DMS53 treated with DMSO at 0.1 percent for 48 hours (cell line): Measurements from ENCODE around the gene TMEM107.
"Not testable (repeated sequence)": the region's sequence is repeated elsewhere in the genome, so short reads cannot be mapped to it uniquely, and the experiment has no call there.

Source experiments
- DNase-seq: peaks from one replicate; lab custom pipeline; 2025; ENCODE audit not compliant: unreplicated experiment; lab: John Stamatoyannopoulos, UW

TMEM107 gene

DNA sequence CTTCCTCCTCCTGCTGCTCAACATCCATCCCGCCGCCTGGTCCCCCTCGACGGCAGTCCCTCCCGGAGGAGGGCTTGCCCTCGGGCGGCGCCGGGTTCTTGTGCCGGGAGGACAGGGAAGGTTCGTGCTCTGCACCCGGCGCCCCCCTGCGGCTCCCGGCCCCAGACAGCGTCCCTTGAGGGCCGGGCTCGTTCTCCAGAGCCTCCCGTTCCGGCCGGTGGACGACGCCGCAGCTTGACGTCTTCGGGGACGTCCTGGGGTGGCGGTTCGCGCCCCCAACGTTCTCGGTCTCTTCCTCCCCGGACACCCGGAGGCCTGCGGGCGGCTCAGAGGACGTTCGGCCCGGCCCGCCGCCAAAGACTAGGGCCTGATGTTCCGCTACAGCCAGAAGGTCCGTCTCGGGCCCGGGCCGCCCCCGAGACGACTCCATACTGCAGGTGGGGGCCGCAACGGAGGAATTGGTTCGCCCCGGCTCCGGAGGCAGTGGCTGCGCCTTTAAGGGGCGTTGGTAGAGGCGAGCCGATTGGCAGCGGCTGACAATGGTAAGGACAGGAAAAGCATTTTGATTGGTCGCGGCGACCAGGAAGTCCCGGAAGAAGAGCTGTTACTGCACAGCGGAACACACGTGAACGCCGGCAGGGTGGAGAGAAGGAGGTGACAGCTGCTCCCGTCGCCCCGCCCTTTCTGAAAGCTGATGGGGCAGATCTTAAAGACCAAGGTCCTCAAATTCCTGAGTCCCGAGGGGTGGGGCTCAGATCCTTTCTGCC is 13.7 kb upstream of the TMEM107 start, which contains the start of gene BORCS6:
BORCS6 (minus strand) TSS at position 470 of the 767 bp plus-strand sequence; CDS start at position 430, 40 bp downstream.
- DNase-seq, result peak; percentile 99

GRCh38 chr17:8189041-8189710 is 13.0 kb upstream of the TMEM107 start:
- no peak for DNase-seq

DNA sequence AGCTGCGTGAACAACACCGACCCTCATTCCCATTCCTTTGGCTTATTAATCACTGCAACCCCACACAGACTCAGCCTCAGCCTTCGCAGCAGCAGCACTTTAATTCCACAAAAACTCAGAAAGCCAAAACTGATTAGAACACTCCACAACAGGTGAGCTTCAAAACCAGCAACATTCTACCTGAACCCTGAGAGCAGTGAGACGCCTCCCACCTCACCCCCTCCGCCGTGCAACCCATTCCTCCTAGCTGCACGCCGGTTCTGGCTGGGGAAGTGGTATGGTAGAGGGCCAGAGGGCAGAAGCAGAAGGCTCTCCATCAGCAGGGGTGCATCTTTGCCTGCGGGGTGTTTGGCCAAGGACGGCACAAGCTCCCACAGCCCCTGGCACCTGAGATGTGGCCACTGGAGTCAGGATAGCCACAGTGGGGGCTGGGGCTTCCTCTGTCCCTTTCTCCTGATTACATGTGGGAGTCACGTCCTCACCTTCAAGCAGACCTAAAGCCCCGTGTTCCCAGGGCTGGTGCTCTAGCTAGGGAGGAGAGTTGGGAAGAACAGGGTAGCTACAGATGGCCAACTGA is 12.2 kb upstream of the TMEM107 start:
- DNase-seq, result no peak

GRCh38 chr17:8187517-8188262 is 11.5 kb upstream of the TMEM107 start:
- peak; percentile 98 for DNase-seq

DNA sequence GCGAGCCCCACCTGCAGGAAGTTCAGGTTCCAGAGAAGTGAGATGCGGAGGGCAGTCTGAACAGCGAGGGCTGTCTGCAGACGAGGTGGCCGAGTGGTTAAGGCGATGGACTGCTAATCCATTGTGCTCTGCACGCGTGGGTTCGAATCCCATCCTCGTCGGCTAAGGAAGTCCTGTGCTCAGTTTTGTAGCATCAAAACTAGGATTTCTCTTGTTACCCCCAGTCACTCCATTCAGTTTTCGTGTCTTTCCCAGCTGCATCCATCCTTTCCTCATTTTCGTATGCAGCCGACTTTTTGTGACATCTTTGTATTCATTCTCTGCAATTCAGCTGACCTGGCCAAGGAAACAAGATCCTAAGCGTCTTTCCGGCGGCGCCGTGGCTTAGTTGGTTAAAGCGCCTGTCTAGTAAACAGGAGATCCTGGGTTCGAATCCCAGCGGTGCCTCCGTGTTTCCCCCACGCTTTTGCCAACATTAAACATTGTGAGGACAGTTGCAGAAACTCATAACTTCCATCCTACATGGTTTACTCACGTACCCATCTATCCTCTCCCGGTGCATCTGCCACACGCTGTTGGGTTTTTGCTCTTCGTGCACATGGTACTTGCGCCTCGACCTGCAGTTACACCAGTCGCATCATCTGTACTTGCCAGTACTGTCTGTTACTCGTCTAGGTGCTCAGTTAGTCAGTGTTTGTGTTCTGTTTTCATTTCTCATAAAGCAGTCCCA is 10.8 kb upstream of the TMEM107 start:
- DNase-seq, result peak; percentile 98

DNA sequence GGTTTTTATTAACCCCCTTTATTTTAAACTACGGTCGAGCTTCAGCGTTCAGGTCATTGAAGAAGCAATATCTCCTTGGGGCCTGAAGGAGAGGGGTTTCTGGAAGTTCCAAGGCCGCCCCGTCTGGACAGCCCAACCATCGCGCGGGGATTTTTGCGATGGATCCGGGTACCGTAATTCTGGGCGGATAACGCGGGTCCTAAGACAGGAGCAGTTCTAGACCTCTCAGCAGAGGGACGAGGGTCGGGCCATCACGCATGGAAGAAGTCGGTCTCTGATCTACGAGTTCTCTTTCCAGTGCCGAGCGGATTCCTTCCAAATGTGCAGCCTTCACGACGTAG is 10.2 kb upstream of the TMEM107 start:
- DNase-seq, result no peak

DNA sequence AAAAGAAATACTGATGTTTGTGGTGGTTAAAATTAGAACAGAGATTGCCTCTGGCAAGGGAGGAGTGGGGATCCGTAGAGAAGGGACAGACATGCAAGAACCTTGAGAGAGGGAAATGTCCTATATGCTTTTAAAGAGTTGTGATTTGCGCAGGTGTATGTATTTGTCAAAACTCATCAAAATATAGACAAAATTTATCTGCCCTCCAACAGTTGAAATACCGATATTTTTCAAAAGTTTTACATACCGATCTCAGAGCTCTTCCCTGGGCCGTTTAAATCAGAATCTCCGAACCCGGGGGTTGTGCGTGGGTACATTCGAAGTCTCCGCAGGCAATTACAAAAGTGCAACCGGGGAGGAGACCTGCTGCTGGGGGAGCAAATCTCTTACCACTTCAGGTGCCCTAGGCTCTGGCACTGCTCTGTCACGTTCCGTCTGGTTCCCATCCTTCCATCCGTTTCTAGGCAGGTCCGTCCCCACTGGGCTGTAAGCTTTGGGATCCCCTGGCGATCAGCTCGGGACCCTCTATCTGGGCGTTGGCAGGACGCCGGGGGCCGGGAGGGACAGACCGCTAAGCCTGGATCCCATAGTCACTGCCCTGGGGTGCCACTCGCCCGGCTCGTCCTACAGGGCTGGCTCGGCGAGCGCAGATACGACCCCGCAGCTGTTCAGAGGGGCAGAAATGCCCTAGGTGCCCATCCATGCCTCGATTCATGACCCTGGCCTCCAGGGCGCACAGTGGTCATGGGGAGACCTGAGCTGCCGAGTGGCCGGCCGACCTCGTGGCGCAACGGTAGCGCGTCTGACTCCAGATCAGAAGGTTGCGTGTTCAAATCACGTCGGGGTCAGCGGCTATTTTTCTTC is 9.6 kb upstream of the TMEM107 start:
- peak; percentile 78 for DNase-seq

DNA sequence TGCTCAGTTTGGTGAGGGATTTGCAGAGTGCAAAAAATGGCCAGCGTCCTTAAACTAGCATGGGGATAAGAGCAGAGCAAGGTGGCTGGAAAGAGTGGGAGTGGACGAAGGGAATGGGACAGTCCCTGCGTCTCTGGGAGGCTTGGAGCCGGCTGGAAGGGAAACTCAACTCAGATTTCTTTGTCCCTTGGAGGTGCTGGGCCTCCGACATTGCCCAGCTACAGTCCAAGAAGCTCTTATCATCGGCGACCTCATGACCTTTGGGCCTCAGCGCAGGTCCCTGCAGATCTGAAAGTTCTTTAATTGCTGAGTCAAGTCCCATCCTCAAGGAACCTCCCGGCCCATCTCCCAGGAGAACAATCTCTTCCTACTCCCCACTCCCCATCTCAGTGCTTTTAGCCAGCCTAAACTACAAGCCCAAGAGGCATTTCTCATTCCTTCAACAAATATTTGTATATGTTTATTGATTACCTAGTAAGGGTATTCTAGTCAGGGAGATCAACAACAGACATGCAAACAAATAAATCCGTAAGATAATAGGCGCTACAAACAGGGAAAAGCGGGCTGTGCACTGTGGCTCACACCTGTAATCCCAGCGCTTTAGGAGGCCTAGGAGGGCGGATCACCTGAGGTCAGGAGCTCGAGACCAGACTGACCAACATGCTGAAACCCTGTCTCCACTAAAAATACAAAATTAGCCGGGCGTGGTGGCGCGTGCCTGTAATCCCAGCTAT is 985 bp upstream of the TMEM107 start:
- no peak for DNase-seq

GRCh38 chr17:8175795-8176196 is 384 bp downstream of the TMEM107 start:
- DNase-seq, result no peak

- no peak for DNase-seq
Measured at GRCh38 chr17:8173871-8174322, 2.3 kb downstream of the TMEM107 start.

GRCh38 chr17:8173056-8173870 is 2.9 kb downstream of the TMEM107 start:
- peak; percentile 97 for DNase-seq

DNA sequence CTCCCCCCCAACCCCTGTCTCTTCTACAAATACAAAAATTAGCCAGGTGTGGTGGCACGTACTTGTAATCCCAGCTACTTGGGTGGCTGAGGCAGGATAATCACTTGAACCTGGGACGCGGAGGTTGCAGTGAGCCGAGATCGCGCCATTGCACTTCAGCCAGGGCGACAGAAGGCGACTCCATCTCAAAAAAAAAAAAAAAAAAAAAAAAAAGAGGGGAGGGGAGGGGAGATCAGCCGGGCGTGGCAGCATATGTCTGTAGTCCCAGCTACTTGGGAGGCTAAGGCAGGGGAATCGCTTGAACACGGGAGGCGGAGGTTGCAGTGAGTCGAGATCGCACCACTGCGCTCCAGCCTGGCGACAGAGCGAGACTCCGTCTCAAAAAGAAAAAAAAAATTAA is 6.0 kb downstream of the TMEM107 start:
- DNase-seq, result not testable (repeated sequence)

DNA sequence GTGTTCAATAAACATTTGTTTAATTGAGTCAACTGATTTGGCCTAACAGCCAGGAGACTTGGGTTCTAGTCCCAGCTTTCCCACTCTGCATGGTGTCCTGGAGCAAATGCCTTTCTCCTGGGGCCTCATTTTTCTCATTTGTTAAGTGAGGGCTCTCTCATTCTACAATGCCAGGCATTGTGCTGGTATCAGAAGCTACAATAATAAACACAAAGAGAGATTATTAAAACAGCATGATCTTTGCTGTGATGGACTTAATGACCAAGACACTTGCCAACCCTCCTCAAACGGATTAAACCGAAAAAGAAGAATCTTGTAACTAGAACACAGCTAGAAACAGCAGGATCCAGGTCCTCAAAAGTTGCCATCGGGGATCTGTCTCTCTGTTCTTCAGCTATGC is 8.7 kb downstream of the TMEM107 start:
- DNase-seq, result no peak

DNA sequence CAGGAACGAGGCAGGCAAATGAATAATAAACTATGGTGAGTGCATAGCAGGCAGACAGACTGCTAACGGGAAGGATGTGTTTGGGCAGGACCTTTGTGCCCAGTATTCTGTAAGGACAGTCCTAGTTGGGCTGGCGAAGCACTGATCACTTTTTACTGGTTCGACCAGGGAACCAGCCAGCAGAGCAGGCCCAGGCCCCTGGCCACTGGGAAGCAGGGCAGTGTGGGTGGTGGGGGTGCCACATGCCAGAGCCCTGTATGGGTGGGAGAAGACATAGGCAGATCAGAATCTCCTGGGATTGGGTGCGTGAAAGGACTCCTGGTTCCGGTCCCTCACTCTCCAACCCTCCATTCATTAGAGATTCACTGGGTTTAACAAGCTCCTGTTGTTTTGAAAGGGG is 9.4 kb downstream of the TMEM107 start:
- no peak for DNase-seq

GRCh38 chr17:8164815-8165131 is 11.4 kb downstream of the TMEM107 start:
- no peak for DNase-seq

DNA sequence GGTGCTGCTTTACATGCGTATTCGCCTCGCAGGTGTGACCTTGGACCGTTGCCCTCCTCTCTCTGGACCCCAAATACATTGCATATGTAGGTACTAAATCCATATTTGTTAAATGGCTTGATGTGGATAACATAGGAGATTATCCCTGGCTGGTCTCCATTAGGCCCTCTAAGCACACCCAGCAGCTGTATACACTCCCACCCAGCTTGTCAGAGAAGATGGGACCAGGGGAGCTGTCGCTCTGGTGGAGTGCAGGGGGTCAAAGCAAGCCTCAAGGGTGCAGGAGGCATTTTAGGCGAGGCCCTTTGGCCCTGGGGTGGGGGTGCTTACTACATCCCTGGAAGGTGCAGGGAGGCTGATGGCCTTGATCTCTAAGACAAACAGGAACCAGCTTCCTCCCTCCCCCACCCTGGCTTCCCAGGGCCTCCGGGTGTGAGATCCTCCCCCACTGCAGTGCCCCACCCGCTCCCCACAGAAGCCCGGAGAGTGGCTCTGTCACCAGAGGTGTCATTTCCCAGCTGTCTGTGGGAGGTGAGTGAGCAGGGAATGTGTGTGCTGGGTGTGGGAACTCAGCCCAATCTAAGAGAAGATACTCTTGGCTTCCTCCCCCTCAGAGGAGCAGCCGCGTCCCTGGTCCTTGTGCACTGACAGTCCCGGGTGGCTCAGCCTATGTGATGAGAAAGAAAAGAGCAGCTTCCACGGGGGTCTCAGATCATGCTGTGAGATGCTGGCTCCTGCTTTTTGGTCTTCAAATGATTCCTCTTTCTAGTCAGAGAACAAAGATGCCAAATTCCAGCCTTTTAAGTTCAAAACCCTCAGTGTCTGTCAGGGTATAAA is 12.0 kb downstream of the TMEM107 start:
- peak; percentile 74 for DNase-seq
